Measurements from ENCODE around the gene C3orf49. TPM values are rescaled to one million over a fixed set of nuclear protein-coding genes. Genes with fewer than 3 reads are reported as not detected.

The C3orf49 gene
- total RNA-seq, 1 donor from 2014 or later, result not detected

DNA sequence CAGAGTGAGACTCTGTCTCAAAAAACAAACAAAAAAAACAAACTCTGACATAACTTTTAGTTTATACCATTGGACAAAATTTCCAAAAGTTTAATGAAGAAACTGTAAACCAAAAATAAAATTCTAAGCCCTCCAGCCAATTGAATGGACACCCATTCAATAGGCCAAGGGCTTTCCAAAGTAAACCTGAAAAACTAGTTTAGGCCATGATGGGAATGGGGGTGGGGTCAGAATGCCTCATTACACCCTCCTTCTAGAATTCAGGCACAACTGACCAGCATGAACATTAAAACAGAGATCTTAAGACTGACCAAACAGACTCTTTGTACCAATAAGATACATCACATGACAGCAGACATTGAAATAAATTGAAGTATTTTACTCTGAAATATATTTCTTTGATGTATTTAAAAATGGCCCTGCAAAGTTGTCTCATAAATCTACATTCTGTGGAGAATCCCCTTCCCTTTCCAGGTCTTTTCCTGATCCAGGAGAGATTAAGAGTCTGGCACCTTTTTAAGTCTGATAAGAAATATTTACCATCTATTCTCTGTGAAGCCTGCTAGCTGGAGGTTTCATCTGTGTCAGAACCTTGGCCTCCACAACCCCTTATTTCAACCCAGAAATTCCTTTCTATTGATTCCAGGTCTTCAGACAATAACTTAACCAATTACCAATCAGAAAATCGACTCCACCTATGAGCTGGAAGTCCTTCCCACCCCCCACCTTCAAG, 28.8 kb downstream of the C3orf49 start:
- Histone ChIP-seq H3K36me3 (ENCODE audit: insufficient read depth, low read length) (no peaks in the 10 kb centered on the region), H3K9me3 (ENCODE audit: insufficient read depth, low read depth, low read length) (no peaks in the 10 kb centered on the region), H3K4me1 (ENCODE audit: insufficient read depth, low read length) (no peaks in the 10 kb centered on the region), H3K4me2 (ENCODE audit: low read length) (no peak overlapping the region), H3K4me3 (ENCODE audit: insufficient read depth, low read depth, low read length) (no peak overlapping the region), H4K20me1 (ENCODE audit: insufficient read depth, low read length) (peaks cover 21% of the 10 kb centered on the region), H3K79me2 (ENCODE audit: insufficient read depth, low read length) (peaks cover 23% of the 10 kb centered on the region), H2AFZ (ENCODE audit: low read depth, low read length) (no peak overlapping the region), H3K27ac (ENCODE audit: low read depth, low read length) (no peak overlapping the region), H3K27me3 (ENCODE audit: insufficient read depth, low read length) (no peaks in the 10 kb centered on the region), H3K9ac (ENCODE audit: low read length) (no peak overlapping the region)
- DNase-seq (ENCODE audit: low read depth) (no peak), FAIRE-seq (no peak)
- H3K9me3 Mint-ChIP-seq (ENCODE audit: unreplicated experiment), result no peaks in the 10 kb centered on the region
- peaks cover 7% of the 10 kb centered on the region for H3K4me1 Mint-ChIP-seq (ENCODE audit: low read depth, unreplicated experiment)
- TF ChIP-seq, protein P1, sequence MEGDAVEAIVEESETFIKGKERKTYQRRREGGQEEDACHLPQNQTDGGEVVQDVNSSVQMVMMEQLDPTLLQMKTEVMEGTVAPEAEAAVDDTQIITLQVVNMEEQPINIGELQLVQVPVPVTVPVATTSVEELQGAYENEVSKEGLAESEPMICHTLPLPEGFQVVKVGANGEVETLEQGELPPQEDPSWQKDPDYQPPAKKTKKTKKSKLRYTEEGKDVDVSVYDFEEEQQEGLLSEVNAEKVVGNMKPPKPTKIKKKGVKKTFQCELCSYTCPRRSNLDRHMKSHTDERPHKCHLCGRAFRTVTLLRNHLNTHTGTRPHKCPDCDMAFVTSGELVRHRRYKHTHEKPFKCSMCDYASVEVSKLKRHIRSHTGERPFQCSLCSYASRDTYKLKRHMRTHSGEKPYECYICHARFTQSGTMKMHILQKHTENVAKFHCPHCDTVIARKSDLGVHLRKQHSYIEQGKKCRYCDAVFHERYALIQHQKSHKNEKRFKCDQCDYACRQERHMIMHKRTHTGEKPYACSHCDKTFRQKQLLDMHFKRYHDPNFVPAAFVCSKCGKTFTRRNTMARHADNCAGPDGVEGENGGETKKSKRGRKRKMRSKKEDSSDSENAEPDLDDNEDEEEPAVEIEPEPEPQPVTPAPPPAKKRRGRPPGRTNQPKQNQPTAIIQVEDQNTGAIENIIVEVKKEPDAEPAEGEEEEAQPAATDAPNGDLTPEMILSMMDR (IDR thresholded peaks at IDR 0.05; ENCODE audit: insufficient read depth, low read depth, low read length), result no peak
- no peak for TF ChIP-seq EZH2 (IDR thresholded peaks at IDR 0.05; ENCODE audit: insufficient read depth, low read length)
- no peak overlapping the region for H3K27ac Mint-ChIP-seq (ENCODE audit: unreplicated experiment)
- no peaks in the 10 kb centered on the region for H3K27me3 Mint-ChIP-seq (ENCODE audit: low read depth, unreplicated experiment)
- no peak overlapping the region for H3K4me3 Mint-ChIP-seq (ENCODE audit: unreplicated experiment)
- H3K36me3 Mint-ChIP-seq (ENCODE audit: low read depth, unreplicated experiment), result peaks cover 2% of the 10 kb centered on the region

DNA sequence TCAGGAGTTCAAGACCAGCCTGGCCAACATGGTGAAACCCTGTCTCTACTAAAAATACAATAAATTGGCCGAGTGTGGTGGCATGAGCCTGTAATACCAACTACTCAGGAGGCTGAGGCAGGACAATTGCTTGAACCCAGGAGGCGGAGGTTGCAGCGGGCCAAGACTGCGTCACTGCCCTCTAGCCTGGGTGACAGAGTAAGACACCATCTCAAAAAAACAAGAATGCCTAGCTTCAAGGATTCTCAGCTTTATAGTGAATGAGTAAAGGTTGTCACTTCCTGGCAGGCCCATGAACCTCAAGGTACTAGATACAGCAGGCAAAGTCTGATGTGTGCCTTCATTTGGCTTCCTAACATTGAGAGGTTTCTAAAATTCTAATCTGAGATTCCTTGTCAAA, 30.1 kb downstream of the C3orf49 start:
- Histone ChIP-seq H3K4me3 (ENCODE audit: insufficient read depth, low read depth, low read length) (no peak overlapping the region), H3K27ac (ENCODE audit: low read depth, low read length) (no peak overlapping the region), H3K4me2 (ENCODE audit: low read length) (no peak overlapping the region), H4K20me1 (ENCODE audit: insufficient read depth, low read length) (peaks cover 21% of the 10 kb centered on the region), H3K79me2 (ENCODE audit: insufficient read depth, low read length) (peaks cover 27% of the 10 kb centered on the region), H3K4me1 (ENCODE audit: insufficient read depth, low read length) (no peaks in the 10 kb centered on the region), H2AFZ (ENCODE audit: low read depth, low read length) (no peak overlapping the region), H3K9ac (ENCODE audit: low read length) (no peak overlapping the region), H3K9me3 (ENCODE audit: insufficient read depth, low read depth, low read length) (no peaks in the 10 kb centered on the region), H3K27me3 (ENCODE audit: insufficient read depth, low read length) (no peaks in the 10 kb centered on the region), H3K36me3 (ENCODE audit: insufficient read depth, low read length) (no peaks in the 10 kb centered on the region)
- no peak for FAIRE-seq
- DNase-seq (ENCODE audit: low read depth), result no peak
- no peak overlapping the region for H3K4me3 Mint-ChIP-seq (ENCODE audit: unreplicated experiment)
- TF ChIP-seq EZH2 (IDR thresholded peaks at IDR 0.05; ENCODE audit: insufficient read depth, low read length), result no peak
- TF ChIP-seq, protein P1 (IDR thresholded peaks at IDR 0.05; ENCODE audit: insufficient read depth, low read depth, low read length), result no peak
- H3K9me3 Mint-ChIP-seq (ENCODE audit: unreplicated experiment), result no peaks in the 10 kb centered on the region
- peaks cover 7% of the 10 kb centered on the region for H3K4me1 Mint-ChIP-seq (ENCODE audit: low read depth, unreplicated experiment)
- peaks cover 2% of the 10 kb centered on the region for H3K36me3 Mint-ChIP-seq (ENCODE audit: low read depth, unreplicated experiment)
- no peaks in the 10 kb centered on the region for H3K27me3 Mint-ChIP-seq (ENCODE audit: low read depth, unreplicated experiment)
- H3K27ac Mint-ChIP-seq (ENCODE audit: unreplicated experiment), result no peak overlapping the region

DNA sequence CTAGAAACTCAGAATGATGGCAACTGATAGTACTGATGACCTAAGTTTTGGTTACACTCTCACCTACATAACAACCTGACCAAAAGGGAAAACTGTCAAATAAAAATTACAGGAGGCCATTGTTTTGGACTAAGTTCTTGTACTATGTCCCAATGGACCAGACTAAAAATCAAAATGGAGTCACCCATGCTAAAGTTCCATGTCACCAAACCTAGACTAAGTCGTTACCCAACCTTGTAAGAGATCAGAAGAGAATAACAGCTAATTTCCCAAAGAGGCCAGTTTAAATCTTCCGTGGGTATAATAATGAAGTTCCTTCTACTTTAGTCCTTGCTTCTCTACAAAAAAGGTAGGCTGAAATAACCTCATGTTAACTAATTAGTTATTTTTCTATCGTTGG, 32.2 kb downstream of the C3orf49 start:
- no peaks in the 10 kb centered on the region for H3K4me1 ChIP-seq (ENCODE audit: insufficient read depth, low read length)
- Mint-ChIP-seq H3K27me3 (ENCODE audit: low read depth, unreplicated experiment) (no peaks in the 10 kb centered on the region), H3K4me3 (ENCODE audit: unreplicated experiment) (no peak overlapping the region), H3K9me3 (ENCODE audit: unreplicated experiment) (no peaks in the 10 kb centered on the region), H3K36me3 (ENCODE audit: low read depth, unreplicated experiment) (peaks cover 2% of the 10 kb centered on the region), H3K27ac (ENCODE audit: unreplicated experiment) (no peak overlapping the region), H3K4me1 (ENCODE audit: low read depth, unreplicated experiment) (peaks cover 8% of the 10 kb centered on the region)
- H3K4me2 ChIP-seq (ENCODE audit: low read length), result no peak overlapping the region
- no peak overlapping the region for H2AFZ ChIP-seq (ENCODE audit: low read depth, low read length)
- TF ChIP-seq EZH2 (IDR thresholded peaks at IDR 0.05; ENCODE audit: insufficient read depth, low read length), result no peak
- TF ChIP-seq, protein P1 (IDR thresholded peaks at IDR 0.05; ENCODE audit: insufficient read depth, low read depth, low read length), result no peak
- H4K20me1 ChIP-seq (ENCODE audit: insufficient read depth, low read length), result peaks cover 20% of the 10 kb centered on the region
- H3K9me3 ChIP-seq (ENCODE audit: insufficient read depth, low read depth, low read length), result no peaks in the 10 kb centered on the region
- H3K4me3 ChIP-seq (ENCODE audit: insufficient read depth, low read depth, low read length), result no peak overlapping the region
- no peak overlapping the region for H3K27ac ChIP-seq (ENCODE audit: low read depth, low read length)
- H3K36me3 ChIP-seq (ENCODE audit: insufficient read depth, low read length), result no peaks in the 10 kb centered on the region
- peaks cover 35% of the 10 kb centered on the region for H3K79me2 ChIP-seq (ENCODE audit: insufficient read depth, low read length)
- H3K27me3 ChIP-seq (ENCODE audit: insufficient read depth, low read length), result no peaks in the 10 kb centered on the region
- FAIRE-seq, result no peak
- no peak for DNase-seq (ENCODE audit: low read depth)
- H3K9ac ChIP-seq (ENCODE audit: low read length), result no peak overlapping the region
